ENCODE measurements around the gene SYT2.

The SYT2 gene

GRCh38 chr1:202659541-202659940 is 50.7 kb downstream of the SYT2 start:
- no peak for TF ChIP-seq CTCF (IDR thresholded peaks at IDR 0.05; ENCODE audit: low read depth, low read length)
- in situ Hi-C loops (cut with HindIII; ENCODE audit: low sequenced_read_pairs): no loop called here
- no peak overlapping the region for H3K4me3 ChIP-seq (ENCODE audit: low read depth, low read length)
- no peak for DNase-seq (ENCODE audit: low read depth, low spot score)

- DNase-seq (ENCODE audit: low read depth, low spot score): no peak
- in situ Hi-C loops (cut with HindIII; ENCODE audit: low sequenced_read_pairs): no loop called here
- H3K4me3 ChIP-seq (ENCODE audit: low read depth, low read length): no peak overlapping the region
- no peak for TF ChIP-seq CTCF (IDR thresholded peaks at IDR 0.05; ENCODE audit: low read depth, low read length)
These were observed 51.5 kb downstream of the SYT2 start for GRCh38 chr1:202658769-202659168.

- DNase-seq (ENCODE audit: low read depth, low spot score): no peak
- in situ Hi-C loops (cut with HindIII; ENCODE audit: low sequenced_read_pairs): no loop called here
- no peak overlapping the region for H3K4me3 ChIP-seq (ENCODE audit: low read depth, low read length)
- TF ChIP-seq CTCF (IDR thresholded peaks at IDR 0.05; ENCODE audit: low read depth, low read length): no peak
These were observed 51.9 kb downstream of the SYT2 start for GRCh38 chr1:202658251-202658759.

- in situ Hi-C loops (cut with HindIII; ENCODE audit: low sequenced_read_pairs): no loop called here
- peak; percentile 33 for TF ChIP-seq CTCF (IDR thresholded peaks at IDR 0.05; ENCODE audit: low read depth, low read length)
- DNase-seq (ENCODE audit: low read depth, low spot score): peak; percentile 28
These were observed 53.2 kb downstream of the SYT2 start for GRCh38 chr1:202656951-202657646.

GRCh38 chr1:202656057-202656456 is 54.2 kb downstream of the SYT2 start:
- no peak for DNase-seq (ENCODE audit: low read depth, low spot score)
- TF ChIP-seq CTCF (IDR thresholded peaks at IDR 0.05; ENCODE audit: low read depth, low read length): peak; percentile 25
- in situ Hi-C loops (cut with HindIII; ENCODE audit: low sequenced_read_pairs): no loop called here
- H3K4me3 ChIP-seq (ENCODE audit: low read depth, low read length): no peak overlapping the region

More at GRCh38 chr1:202656951-202657646, 53.2 kb downstream of the SYT2 start:
- H3K4me3 ChIP-seq (ENCODE audit: low read depth, low read length): no peak overlapping the region

- no peak for DNase-seq (ENCODE audit: low read depth, low spot score)
- TF ChIP-seq CTCF (IDR thresholded peaks at IDR 0.05; ENCODE audit: low read depth, low read length): no peak
- H3K4me3 ChIP-seq (ENCODE audit: low read depth, low read length): no peak overlapping the region
- in situ Hi-C loops (cut with HindIII; ENCODE audit: low sequenced_read_pairs): no loop called here
These were observed 56.2 kb downstream of the SYT2 start for GRCh38 chr1:202654079-202654478.

All from astrocyte of the spinal cord (primary cell).